GM21360 (cell line): ENCODE measurements around the gene CCHCR1.

Source experiments
- ATAC-seq: cut with Tn5 transposase; IDR thresholded peaks from one replicate; pipeline ENCODE4 v1.9.1; 2021; ENCODE audit warnings: mild to moderate bottlenecking, moderate library complexity; ENCODE audit not compliant: unreplicated experiment

The CCHCR1 gene

GRCh38 chr6:31110825-31111582 is 46.6 kb downstream of the CCHCR1 start:
- no peak for ATAC-seq

DNA sequence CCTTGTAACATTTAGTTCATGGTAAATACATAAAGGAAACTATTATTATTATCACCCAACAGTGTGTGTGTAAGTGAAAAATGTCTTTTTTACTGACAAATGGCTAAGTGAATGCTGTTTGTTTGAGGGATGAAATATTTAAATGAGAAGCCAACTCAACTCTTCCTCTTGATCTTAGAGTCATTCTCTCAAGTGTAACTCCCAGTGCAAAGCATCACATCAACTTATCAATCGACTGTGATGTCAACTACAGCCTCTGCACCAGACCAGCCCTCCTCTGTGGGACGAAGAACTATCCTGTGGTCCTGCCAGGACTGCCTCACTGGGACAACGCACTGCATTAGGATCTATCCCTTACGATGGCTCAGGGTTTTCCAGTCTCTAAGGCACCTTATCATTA is 50.5 kb downstream of the CCHCR1 start:
- ATAC-seq, result no peak

- no peak for ATAC-seq
These were observed 54.5 kb downstream of the CCHCR1 start for GRCh38 chr6:31103136-31103535.

DNA sequence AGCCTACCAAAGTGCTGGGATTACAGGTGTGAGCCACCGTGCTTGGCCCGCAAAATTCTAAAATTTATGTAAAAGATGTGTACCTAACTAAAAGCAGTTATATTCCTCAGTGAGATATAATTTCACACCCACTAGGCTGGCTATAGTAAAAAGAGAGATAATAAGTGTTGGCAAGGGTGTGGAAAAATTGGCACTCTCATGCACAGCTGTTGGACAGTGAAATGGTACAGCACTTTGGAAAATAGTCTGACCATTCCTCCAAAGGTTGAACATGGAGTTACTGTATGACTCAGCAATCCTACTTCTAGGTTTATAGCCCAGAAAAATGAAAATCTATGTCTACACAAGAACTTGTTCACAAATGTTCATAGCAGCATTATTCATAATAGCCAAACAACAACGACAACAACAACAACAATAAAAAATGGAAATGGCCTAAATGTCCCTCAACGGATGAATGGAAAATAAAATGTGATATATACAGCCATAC is 59.1 kb downstream of the CCHCR1 start:
- no peak for ATAC-seq

- no peak for ATAC-seq
These were observed 60.9 kb downstream of the CCHCR1 start for GRCh38 chr6:31096656-31097055.

- no peak for ATAC-seq
These were observed 61.4 kb downstream of the CCHCR1 start for GRCh38 chr6:31096215-31096614.

DNA sequence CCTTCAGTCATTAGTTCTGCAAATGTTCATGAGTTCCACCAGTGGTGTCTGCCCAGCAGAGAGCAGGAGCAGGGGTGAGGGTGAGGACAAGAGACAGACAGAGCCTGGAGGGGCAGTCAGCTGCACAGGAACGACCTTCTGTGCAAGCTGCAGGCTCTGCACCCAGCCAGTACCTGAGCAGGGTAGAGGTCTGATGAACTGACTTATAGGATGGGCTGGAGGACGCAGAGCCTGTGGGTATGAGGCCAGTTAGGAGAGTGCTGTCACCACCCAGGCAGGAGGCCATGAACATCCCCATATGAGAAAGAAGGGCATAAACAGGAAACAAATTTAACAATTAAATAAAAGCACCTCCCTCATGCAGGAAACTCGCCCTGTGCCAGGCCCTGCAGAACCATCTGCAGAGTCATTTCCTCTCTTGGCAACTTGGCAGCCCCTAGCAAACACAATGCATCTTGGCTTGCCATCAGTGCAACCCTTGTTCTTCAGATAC is 63.2 kb downstream of the CCHCR1 start:
- ATAC-seq, result no peak

DNA sequence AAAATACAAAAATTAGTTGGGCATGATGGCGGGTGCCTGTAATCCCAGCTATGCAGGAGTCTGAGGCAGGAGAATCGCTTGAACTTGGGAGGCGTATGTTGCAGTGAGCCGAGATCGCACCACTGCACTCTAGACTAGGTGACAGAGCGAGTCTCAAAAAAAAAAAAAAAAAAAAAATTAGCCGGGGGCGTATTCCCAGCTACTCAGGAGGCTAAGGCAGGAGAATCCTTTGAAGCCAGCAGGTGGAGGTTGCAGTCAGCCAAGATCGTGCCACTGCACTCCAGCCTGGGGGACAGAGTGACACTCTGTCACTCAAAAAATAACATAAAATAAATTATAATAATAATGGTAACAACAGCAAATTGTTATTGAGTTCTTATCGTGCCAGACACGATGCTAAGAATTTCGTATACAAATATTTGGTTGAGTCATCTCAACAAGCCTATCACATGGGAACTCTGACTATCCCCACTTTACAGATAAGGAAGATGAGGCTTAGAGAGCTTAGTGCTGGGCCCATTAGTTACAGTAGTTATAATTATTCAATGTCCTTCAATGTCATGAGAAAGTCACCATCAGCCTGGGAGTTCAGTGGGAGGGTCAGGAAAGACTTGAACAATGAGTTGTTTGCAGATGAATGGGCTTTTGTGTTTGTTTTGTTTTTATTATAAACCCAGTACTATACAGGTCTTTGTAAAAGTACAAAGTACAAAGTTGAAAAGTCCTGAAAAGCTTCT is 64.7 kb downstream of the CCHCR1 start:
- ATAC-seq, result no peak
